Tongue (tissue), 2 donors: ENCODE measurements around the gene CPM. TPM values are rescaled to one million over a fixed set of nuclear protein-coding genes. Genes with fewer than 3 reads are reported as not detected.

ENCODE experiments used
- DNase-seq: peaks from one replicate; pipeline ENCODE4 v3.0.0-alpha.2; 2015
- total RNA-seq: library from RNA; depleted of rRNA; stranded (reverse); fragments of >200 nt; gene quantifications from one replicate; pipeline ENCODE4 v1.2.3, GENCODE V29; 2014

The CPM gene
- total RNA-seq, 1 donor from 2014 or later = 26.2 TPM

DNA sequence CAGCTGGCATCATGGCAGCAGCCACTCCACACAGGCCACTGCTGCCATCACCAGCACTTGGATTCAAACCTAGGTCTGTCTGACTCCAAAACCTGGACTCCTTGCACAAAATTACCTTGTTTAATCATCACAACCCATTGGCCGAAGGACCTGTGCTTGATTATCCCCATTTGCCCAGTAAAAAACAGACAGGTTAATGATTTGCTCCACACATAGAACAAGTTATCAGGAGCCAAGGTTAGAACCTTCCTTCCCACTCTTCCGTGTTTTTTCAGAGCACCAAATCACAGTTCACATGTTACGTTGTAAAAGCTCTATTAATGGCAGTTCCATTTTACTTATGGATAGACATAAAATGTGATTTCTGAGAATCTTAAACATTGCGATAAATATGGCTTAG is 23.5 kb upstream of the CPM start:
- no peak for DNase-seq

DNA sequence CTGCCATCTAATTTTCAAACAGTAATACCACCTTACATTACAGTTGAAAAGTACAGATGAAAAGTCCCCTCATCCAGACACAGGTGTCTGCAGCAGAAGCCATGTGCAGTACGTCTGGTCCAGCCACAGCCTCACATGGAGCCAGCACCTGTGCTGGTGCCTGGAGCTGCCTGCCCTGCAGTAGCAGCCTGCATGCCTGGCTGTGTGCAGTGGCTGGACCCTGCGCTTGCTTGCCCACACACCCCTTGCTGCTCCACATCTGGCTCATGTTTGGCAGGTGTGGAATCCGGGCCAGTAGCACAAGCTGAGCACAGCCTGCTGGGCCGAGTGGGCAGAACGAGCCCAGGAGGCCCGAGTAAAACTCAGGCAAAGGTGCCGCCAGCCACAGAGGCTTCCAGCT is 21.8 kb upstream of the CPM start:
- no peak for DNase-seq

DNA sequence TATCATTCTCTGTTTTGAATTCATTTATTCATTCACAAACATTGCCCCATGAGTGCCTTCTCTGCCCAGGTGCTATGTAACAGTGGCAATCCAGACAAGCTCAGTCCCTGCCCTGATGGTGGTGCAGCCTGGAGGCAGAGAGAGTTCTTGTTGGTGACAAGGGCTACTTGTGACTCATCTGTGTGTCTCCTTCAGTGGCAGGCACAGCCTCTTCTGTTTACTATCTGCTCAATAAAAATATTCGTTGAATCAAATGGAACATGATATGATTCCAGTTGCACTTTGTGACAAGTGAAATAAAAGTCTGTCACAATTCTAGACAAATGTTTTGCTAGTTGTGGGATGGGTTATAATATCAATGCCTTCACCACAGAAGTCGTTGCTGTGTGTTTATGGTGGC is 20.6 kb upstream of the CPM start:
- DNase-seq = no peak

DNA sequence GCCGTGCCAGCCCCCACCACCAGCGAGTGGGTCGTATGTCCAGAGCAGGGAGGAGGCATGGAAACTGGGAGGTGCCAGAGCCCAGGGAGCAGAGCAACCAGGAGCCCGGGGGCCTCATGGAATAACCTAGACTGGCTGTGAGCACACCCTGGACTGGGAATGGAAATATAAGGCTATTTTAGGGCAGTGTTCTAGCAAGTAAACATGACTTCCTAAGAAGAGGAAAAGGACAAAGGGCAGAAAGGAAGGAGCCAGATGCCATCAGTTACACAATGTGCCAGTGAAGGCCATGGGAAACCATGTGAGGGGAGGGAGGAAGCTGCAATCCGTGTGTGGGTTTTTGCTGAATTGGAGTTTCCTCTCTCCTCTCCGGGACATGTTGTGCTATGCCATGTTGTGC is 18.7 kb upstream of the CPM start:
- peak; percentile 24 for DNase-seq

DNA sequence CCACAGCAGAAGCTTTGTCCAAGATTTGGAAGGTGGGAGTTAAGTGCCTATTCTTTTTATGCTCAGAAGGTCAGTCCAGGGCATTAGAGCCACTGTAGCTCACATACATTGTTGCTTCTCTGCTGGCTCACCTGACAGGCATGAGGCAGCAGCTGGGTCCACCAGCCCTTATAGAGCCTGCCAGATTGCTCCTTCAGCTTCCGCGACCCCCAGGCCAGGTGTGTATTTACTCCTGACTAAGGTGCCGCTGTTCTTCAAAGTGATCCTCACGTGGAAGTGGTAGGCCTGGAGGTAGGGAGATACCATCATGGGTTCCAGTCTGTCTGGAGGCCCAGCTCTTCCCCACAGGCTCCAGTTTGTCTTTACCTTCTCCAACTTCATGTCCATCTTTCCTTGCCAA is 17.5 kb upstream of the CPM start:
- DNase-seq = no peak

DNA sequence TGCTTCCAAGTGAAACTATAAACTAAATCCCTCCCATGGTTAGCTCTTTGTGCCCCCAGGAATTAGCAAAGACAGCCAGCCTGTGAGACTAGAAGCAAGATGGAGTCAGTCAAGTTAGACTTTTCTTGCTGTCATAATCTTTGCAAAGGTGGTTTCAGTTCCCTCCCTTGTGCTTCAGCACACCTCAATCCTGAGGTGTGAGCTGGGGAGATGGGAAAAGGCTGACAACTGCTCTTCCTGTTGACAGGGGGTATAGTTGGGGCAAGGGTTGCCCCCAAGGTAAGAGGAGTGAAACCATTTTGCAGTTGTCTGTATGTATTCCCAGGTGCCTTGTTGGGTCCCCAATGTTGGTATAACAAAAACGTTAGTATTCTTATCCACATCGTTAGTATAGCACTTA is 12.3 kb upstream of the CPM start:
- DNase-seq = no peak

DNA sequence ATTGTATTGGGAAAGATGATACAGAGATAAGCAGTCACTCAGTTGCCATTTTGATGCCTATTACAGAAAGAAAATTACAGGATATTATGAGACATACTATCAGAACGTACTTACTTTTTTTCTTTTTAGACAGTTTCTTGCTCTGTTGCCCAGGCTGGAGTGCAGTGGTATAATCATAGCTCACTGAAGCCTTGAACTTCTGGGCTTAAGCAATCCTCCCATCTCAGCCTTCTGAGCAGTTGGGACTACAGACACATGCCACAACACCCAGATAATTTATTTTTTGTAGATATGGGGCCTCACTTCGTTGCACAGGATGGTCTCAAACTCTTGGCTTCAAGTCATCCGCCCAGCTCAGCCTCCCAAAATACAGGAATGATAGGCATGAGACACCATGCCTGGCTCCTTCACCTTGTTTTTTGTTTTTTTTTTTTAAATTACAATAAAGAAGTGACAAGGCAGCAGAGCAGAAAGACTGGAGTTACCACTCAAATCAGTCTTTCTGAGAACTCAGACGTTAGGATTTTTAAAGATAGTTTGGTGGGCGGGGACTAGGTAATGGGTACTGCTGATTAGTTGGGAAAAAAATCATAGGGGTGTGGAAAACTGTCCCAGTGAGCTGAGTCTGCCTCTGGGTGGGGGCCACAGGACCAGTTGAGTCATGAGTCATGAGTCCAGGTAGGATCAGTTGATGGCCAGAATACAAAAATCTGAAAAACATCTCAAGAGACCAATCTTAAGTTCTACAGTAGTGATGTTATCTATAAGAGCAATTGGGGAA is 11.5 kb upstream of the CPM start:
- no peak for DNase-seq

DNA sequence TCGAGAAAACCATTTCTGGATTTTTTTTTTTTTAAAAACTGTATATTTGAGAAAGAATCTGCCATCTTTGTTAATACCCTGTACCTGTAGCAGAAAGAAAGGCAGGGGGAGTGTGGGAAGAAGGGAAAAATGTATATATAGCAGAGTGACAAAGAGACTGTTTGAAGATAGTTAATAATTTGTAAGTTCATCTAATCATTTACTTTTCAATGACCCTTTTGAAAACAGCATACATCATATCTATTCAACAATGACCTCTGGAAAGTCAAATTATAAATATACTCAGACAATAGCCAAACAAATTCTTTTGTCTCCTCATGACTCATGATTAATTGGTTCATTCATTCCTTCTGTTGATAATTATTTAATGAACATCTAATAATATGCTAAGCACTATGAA is 10.9 kb upstream of the CPM start:
- no peak for DNase-seq

DNA sequence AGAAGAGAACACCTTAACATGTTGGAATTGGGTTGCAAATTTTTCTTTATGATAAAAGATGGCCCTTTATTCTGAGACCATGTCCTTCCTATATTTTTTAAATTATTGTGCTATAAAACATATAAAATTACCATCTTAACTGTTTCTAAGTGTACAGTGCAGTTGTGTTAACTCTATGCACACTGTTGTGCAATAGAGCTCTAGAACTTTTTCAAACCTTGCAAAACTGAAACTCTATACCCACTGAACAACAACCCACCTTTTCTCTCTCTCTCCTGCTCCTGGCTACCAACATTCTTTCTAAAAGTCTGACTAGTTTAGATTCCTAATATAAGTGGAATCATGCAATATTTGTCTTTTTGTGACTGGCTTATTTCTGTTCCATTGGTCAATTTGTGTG is 7.8 kb upstream of the CPM start:
- DNase-seq = no peak

DNA sequence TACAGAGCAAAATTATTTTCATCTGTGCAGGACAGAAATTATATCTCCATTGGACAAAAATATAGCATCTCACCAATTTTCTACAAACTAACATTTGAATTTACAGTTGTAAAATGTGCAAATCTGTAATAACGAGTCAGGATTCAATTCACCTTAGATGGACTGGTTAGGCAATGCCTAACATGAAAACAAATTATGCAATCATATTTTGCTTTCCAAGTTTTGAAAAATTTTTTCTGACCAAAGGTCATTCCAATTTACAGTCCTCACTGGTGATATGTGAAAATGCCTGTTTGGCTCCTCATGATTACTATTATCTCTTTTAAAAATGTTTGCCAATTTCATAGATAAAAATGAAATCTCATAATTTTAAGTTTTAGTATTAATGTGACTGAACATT is 6.5 kb upstream of the CPM start:
- DNase-seq = no peak

DNA sequence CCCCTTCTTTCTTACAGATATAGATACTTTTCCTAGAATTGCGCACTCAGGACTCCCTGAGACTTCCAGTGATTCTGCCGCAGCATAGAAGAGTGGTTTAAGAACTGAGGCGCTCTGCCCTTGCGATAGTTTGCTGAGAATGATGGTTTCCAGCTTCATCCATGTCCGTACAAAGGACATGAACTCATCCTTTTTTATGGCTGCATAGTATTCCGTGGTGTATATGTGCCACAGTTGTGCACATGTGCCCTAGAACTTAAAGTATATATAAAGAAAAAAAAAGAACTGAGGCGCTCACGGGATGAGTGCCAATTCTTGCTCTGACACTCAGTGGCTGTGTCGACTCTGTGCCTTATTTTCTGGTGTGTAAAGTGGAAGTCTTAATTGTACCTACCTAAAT is 1.4 kb upstream of the CPM start:
- no peak for DNase-seq

DNA sequence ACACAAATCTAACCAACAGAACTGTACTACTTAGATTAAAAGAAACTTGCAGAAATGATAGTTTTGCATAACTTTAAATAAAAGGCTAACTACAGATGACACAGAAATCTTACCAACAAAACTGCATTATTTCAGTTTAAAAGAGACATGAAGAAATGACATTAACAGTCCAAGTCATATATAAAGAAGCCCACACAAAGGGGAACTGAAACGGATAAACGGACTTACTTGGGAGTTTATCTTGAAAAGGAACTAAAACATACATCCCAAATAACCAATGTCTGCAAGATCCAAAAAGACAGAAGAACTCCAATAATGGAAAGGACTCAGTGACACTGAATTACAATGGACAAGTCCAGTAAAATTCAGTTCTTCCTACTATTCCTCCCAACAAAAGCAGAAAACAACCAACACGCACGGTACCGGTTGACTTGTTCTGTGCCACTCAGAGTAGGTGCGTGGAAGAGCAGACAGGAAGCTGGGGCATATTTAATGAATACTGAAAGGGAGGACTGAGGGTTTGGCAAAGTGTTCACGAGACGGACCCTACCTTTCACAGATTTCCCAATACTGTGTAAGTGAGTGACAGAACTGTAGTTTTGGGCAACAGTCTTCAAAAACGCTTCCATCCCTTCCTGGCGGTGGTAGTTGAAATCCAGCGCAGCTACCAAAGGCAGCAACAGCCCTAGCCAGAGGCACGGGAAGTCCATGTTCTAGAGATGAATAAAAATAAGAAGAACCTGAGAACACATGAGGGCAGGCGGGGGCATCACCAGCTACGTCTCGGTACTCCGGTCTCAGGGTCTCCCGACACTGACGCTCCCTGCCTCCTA is 627 bp downstream of the CPM start:
- DNase-seq = no peak

DNA sequence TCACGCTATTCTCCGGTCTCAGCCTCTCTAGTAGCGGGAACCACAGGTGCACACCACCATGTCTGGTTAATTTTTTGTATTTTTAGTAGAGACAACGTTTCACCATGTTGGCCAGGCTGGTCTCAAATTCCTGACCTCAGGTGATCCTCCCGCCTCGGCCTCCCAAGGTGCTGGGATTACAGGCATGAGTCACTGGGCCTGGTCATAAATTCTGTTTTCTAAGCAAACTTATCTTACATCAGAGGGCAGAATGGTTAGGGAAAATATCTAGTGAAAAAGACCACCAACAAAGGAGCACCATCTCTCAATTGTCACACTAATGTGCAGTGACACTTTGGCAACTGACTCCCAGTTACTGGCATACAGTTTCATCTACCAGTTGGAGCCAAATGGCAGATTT is 2.8 kb downstream of the CPM start:
- no peak for DNase-seq

DNA sequence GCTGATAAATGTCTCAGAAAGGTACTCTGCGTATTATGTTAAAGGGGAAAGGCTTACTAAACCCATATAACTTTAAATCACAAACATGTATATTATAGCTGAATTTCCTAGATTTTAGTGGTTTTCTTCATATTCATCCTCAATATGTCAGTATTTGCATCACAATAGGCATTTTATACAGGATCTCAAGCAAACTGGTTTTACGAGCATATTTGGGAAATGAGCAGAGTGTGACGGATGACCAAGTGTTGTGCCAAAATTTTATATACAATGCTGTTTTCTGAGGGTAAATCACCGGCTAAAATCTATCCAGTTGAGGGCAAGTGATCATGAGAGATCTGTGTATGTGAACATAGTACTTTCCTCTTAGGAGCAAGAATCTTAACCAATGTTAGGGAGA is 8.4 kb downstream of the CPM start:
- no peak for DNase-seq

DNA sequence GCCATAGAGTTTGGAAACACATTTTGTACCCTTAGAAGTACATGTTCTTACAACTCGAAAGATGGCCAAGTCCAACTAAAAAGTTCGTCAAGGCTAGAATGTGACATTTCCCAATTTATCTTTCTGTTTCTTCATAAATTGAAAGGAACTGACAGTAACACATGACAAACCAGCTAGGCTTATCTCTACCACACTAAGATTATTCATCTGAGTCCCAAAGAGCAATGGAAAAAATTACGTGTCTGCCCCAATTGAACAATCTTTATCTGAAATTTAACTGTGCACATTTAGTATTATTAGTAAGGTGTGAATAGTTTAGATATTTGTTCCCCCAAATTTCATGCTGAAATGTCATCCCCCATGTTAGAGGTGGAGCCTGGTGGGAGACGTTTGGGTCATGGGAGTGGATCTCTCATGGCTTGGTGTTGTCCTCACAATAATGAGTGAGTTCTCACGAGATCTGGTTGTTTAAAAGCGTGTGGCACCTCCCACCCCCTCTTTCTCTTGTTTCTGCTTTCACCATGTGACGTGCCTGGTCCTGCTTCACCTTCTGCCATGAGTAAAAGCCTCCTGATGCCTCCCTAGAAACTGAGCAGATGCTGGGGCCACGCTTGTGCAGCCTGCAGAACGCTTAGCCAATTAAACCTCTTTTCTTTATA is 13.3 kb downstream of the CPM start:
- DNase-seq = no peak

DNA sequence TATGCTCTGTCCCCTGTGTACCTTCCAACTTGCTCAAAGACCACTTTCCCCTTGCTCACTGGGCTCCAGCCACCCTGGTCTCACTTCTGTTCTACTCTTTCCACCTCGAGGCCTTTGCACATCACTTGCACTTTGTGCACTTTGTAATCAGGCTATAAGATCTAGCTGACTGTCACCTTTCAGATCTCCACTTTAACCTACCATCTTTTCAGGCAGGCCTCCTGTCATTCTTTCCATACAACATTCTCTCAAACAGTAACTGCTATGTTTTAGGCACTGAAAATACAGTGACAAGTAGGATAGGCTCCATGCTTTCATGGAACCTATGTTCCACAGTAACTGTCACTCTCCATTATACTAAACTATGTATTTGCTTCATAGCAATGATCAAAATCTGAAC is 14.0 kb downstream of the CPM start:
- DNase-seq = no peak

DNA sequence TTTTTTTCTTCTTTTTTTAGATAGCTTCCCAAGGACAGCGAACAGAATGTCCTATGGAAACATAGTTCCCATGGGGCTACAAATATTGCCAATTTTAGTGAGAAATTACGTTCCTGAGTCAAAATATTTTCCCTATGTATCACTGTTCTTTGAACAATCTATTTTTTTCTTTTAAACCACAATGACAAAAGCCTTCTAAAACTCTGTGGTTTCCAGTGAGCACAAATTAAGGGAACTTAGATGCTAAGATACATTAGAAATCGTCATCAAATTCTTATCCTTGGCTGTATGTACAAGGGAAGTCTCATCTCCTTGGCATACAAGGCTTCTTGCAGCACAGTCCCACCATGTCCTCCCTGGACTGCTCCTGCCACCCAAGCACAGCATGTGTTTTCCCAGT is 17.9 kb downstream of the CPM start:
- DNase-seq = no peak

DNA sequence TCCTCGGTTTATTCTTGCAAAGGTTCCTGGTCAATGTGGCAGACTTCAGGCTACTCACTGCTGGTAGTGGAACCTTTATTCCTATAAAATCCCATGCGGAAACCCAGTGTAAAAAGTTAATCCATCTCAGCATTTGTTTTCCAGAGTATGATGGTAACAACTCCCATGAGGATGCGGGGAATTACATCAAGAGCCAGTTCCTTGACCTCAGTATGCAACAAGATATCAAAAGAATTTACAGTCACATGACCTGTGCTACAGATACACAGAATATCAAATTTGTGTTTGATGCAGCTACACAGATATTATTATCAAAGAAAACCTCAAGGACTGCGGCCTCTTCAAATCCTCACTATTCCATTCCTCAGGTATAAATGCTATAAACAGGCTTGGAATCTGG is 19.3 kb downstream of the CPM start:
- DNase-seq = no peak

DNA sequence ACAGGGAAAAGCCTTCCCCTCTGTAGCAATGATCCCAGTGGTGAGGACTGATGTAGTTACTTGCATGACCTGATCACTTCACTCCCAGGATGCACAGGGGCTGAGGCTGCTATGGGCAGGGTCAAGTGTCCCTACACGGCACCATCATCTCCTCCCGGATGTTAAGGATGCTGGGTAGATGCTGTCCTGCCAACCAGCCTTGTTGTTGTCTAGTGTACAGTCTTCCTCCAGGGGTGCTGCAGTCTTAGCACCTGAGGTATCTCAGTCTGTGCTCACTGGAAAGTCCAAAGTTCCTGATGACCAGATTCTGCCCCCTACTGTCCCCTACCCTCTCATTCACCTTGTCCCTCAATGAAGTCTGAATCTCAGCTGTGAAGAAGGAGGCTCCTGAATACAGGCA is 20.1 kb downstream of the CPM start:
- no peak for DNase-seq

DNA sequence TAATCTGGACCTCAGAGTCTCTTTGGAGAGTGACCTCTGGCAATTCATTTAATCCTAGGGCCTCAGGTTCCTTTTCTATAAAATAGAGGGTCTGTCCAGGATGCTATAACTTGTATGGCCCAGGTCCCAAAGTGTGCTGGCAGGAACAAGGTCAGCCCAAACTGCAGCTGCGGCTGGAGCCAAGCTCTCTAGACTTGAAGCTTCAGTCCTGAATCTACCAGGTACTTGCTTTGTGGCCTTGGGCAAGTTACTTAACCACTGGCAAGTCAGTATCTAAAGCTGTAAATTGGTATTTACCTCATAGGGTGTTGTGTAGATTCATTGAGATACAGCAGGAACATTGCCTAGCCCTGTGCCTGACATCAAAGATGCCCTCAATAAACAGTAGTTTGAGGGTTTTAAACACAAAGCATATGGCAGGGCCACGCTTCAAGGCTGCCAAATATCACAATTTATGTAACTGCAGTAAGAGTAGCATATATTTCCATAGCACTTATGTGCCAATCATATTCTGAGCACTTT is 21.7 kb downstream of the CPM start:
- no peak for DNase-seq

DNA sequence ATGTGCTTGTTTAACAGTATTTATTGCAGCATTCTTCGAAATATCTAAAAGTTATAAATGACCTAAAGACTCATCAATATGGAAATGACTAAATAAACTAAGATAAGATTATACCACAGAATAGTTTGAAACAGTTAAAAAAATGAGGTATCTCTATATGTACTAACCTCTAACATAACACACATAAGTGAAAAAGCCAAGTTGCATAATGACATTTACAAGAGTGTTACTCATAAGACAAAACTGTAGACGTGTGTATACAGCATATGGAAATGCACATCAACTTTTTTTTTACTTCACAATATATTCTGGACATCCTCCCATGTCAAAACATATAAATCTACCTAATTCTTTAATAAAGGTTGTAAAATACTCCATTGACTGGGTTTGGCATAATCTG is 22.8 kb downstream of the CPM start:
- no peak for DNase-seq

DNA sequence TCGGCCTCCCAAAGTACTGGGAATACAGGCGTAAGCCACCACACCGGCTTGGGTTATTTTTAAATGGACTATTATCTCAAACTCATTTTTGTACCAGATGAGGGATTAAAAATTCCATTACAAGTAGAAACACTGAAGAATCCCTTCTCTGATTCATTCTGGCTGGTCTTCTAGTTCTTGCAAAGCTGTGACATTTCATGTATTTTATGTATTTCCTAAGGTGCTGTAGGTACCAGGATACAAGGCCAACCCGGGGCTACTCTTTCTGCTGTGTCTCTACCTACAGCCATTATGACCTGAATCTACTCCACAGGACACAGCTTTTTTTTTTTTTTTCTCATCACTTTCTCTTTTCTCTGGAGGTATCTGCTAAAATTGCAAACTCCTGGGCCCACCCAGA is 24.9 kb downstream of the CPM start:
- DNase-seq = no peak

DNA sequence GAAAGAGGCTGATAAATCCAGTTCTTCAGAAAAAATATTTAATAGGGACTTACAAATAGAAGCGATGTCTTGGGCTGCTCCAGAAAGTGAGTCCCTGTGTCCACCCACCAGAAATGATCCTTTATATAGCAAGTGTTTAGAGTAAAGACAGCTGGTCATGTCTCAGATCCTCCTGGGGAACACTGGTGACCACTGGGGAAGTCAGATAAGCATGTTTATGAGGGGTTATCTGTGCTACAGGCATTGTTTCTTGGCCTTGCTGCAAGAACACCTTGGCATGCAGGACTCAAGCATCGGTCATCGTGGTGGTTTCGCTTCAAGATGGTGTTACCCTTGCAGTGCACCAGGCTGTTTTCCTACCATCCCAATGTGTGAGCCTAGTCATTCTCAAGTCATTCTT is 27.2 kb downstream of the CPM start:
- no peak for DNase-seq
